Posterior cingulate gyrus (tissue), 11 donors: Measurements from ENCODE around the gene PPP1R14C.

Source experiments
- DNase-seq, 10 donors: peaks; one replicate each; pipeline versions ENCODE4 v3.0.0 to v3.0.0-alpha.2; 2020 to 2021; ENCODE audit warnings: mixed read lengths in 3 of 10
- intact Hi-C: fragments of 100-400 bp; cut with DNase I; formaldehyde crosslinking; loops from one replicate; pipeline ENCODE4 v1.15.1; 2023

Gene PPP1R14C

GRCh38 chr6:150282806-150283205 is 140.0 kb downstream of the PPP1R14C start:
- peak in 1 of 10 donors; percentile 4 for DNase-seq
- intact Hi-C loops = no loop called here

DNA sequence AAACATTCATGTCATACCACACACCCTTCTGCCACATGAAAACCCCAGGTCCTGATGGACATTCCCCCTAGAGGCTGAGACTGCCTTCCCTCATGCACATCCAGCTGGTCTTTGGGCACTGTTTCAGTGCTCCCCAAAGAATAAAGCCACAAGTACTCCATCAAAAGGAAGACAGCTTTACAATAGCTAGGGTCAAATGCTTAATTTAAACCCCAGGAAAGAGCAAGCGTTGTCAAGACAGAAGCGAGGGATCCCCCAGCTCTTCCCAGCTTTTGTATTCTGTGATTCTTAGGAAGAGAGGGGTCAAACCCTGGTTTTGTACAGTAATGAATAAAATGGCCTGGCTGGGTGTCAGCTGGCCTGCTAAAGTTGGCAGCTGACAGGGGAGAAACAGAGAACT is 143.6 kb downstream of the PPP1R14C start:
- peak in 1 of 10 donors; percentile 1 for DNase-seq
- intact Hi-C loops = no loop called here

- peak in 1 of 10 donors; percentile 32 for DNase-seq
Observed at GRCh38 chr6:150286912-150287311, 144.1 kb downstream of the PPP1R14C start.

DNA sequence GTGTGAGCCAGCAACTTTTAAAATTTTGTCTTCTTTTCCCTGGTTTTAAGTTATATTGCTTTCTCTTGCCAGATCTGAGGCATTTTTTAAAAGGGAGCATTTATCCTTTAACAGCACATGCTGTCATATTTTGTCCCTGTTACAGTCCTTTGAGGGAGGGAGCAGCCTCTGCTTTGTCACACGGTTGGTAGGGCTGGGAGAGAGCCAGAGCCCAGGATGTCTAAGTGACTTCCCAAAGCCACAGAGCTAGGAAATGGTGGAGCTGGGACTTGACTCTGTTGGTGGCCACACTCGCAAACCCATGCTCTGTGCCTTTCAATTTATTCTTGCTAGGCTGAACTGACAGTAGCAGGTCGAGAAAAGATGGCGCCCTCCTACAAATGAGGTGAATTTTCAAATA is 145.6 kb downstream of the PPP1R14C start:
- DNase-seq = peak in 4 of 10 donors; percentile 35 to 85 (median 62)
- intact Hi-C loops = no loop called here

More at GRCh38 chr6:150286912-150287311, 144.1 kb downstream of the PPP1R14C start:
- intact Hi-C loops = no loop called here

DNA sequence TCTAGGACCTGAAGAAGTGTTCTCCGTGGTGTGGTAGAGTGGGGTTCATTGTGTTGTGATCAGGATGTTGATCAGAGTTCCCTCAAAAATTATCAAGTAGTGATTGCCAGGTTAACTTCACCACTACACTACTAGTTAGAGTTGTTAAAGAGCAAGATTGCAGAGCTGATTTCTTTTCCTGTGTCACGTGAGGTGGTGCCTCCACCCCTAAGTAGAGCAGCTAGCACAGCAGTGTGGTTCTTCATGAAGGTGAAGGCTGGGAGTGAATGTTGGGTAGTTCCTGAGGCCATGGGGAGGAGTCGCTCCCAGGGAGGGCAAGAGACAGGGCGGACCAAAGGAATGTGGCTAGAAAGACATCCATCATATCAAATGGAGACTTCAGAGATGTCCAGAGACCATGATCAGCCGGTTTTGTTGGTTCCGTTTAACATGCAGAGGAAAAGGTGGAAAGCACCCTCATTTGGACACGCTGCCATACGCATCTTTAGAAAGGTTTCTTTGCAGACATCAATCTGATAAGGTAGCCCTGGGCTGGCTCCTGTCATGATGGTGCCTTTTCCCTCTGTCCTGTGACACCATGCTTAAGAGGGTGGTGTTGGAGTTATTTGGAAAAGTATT is 146.7 kb downstream of the PPP1R14C start:
- DNase-seq = peak in 1 of 10 donors; percentile 12
- intact Hi-C loops = no loop called here

GRCh38 chr6:150290429-150290828 is 147.6 kb downstream of the PPP1R14C start:
- peak in 8 of 10 donors; percentile 37 to 94 (median 62) for DNase-seq
- intact Hi-C loops = no loop called here

- DNase-seq = peak in 1 of 10 donors; percentile 24
- intact Hi-C loops = no loop called here
Observed at GRCh38 chr6:150291968-150292710, 149.3 kb downstream of the PPP1R14C start.

- intact Hi-C loops = no loop called here
- no peak for DNase-seq
Observed at GRCh38 chr6:150293019-150293418, 150.2 kb downstream of the PPP1R14C start.

- peak in 1 of 10 donors; percentile 20 for DNase-seq
- intact Hi-C loops = no loop called here
Observed at GRCh38 chr6:150293423-150294173, 150.8 kb downstream of the PPP1R14C start.

DNA sequence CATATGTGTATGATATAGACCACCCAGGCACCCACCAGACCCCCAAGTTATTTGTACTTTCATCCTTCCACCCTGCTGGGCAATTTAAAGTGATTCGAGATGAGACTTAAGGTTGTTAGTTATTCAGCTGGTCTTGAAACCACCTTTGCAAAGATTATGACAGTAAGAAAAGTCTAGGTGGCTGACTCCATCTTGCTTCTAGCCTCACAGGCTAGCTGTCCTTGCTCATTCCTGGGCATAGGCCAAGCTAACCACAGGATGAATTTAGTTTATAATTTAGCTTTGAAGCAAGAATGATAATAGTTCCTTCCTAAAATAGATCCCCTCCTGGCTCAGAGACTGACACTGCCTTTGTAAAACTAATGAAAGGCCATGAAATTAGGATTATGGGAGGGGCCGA is 154.0 kb downstream of the PPP1R14C start:
- intact Hi-C loops = no loop called here
- no peak for DNase-seq

GRCh38 chr6:150297327-150298029 is 154.6 kb downstream of the PPP1R14C start:
- intact Hi-C loops = no loop called here
- peak in 1 of 10 donors; percentile 49 for DNase-seq

DNA sequence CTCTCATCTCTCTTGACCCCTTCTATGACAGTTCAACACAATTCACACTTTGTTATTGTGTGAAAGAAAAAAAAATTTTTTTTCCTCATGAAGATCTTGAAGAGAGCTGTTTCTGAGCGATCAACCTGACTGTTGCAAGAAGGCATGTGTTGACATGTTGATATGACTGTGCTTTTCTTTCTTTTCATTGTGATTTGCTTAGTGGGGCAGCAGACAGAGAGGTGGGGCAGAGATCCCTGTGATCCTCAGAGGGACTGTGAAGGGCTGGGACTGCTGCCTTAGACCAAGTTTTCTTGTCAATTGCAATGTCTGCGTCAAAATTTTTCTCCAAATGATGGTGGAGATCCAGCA is 155.2 kb downstream of the PPP1R14C start:
- intact Hi-C loops = no loop called here
- no peak for DNase-seq

DNA sequence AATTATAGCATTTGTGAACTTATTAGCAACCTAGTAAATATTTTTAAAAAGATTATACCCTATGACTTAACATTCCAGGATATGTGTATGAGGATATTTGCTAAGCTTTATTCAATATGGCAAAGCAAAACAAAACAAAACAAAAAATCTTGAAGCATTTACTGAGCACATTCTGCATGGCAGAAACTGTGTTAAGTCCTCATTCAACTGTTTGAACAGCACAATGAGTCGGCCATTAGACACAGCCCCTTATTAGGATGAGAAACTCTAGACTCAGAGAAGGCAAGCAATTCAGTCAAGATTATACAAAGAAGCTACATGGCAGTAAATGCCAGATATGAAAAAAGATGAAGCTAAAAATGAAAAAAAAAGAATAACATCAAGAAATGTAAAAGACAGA is 155.8 kb downstream of the PPP1R14C start:
- no peak for DNase-seq
- intact Hi-C loops = no loop called here
